GM12878 (cell line): ENCODE results near the gene NMT1. TPM values are rescaled to one million over a fixed set of nuclear protein-coding genes. Genes with fewer than 3 reads are reported as not detected.

Experiments used
- ASH2L ChIP-seq: fragments of 300-600, 200-600 bp; sonication (generic); IDR thresholded peaks from 2 replicates; pipeline ENCODE4 v1.6.1; 2017; ENCODE audit warnings: low read depth, mild to moderate bottlenecking, borderline replicate concordance
- ATF7 ChIP-seq: fragments of 450-650 bp; IDR thresholded peaks from 2 replicates; pipeline ENCODE4 v1.6.1; 2016; ENCODE audit warnings: low read depth, mild to moderate bottlenecking
- CREB1 ChIP-seq: IDR thresholded peaks from 2 replicates; pipeline ENCODE4 v1.6.1; 2012; ENCODE audit warnings: low read depth, mild to moderate bottlenecking, inconsistent platforms
- JUND ChIP-seq: IDR thresholded peaks from 2 replicates; pipeline ENCODE4 v1.6.1; 2012; ENCODE audit warnings: low read depth, mild to moderate bottlenecking, low read length, improper control_type of control experiment, moderate library complexity
- LARP7 ChIP-seq: fragments of 450-650 bp; IDR thresholded peaks from 2 replicates; pipeline ENCODE4 v1.6.1; 2017; ENCODE audit warnings: mild to moderate bottlenecking
- MEF2B ChIP-seq: fragments of 450-650 bp; IDR thresholded peaks from 2 replicates; pipeline ENCODE4 v1.6.1; 2018; ENCODE audit warnings: mild to moderate bottlenecking, moderate library complexity; ENCODE audit not compliant: partially characterized antibody, poor library complexity, severe bottlenecking
- NBN ChIP-seq: fragments of 450-650 bp; IDR thresholded peaks from 2 replicates; pipeline ENCODE4 v1.6.1; 2016
- NFYA ChIP-seq: IDR thresholded peaks from 2 replicates; pipeline ENCODE4 v1.6.1; 2011; ENCODE audit warnings: low read depth, mild to moderate bottlenecking, low read length, improper control_type of control experiment, borderline replicate concordance
- NR2F1 ChIP-seq: fragments of 450-650 bp; conservative IDR thresholded peaks from 2 replicates; pipeline ENCODE4 v1.6.1; 2017; ENCODE audit warnings: mild to moderate bottlenecking
- POLR2AphosphoS5 ChIP-seq: IDR thresholded peaks from 2 replicates; pipeline ENCODE4 v1.6.1; 2011; ENCODE audit warnings: mild to moderate bottlenecking, low read length, inconsistent platforms
- RAD51 ChIP-seq: fragments of 450-650 bp; IDR thresholded peaks from 2 replicates; pipeline ENCODE4 v1.6.1; 2016; ENCODE audit warnings: moderate library complexity, mild to moderate bottlenecking, inconsistent platforms
- RB1 ChIP-seq: fragments of 450-650 bp; formaldehyde crosslinking; IDR thresholded peaks from 2 replicates; pipeline ENCODE4 v1.6.1; 2017; ENCODE audit warnings: mild to moderate bottlenecking, borderline replicate concordance
- SIN3A ChIP-seq: IDR thresholded peaks from 2 replicates; pipeline ENCODE4 v1.6.1; 2012; ENCODE audit warnings: low read depth, low read length, improper control_type of control experiment
- SMC3 ChIP-seq: IDR thresholded peaks from 2 replicates; pipeline ENCODE4 v1.6.1; 2011; ENCODE audit warnings: low read length, improper control_type of control experiment, borderline replicate concordance
- polyA plus RNA-seq, 11 experiments: library from polyadenylated mRNA; depleted of rRNA in 4 of 11; unstranded in 6 of 11; stranded (reverse) in 5 of 11; fragments of >200 nt; fragmentation: Nextera tagmentation in 4 of 11; fragmentation: Illumina TruSeq in 1 of 11; extraction: Ambion mirVana in 4 of 11; extraction: Trizol in 1 of 11; gene quantifications; 1 replicate in 1 of 11; 2 replicates in 10 of 11; pipeline versions ENCODE4 v1.2.1 to v1.2.3, GENCODE V29; 2011 to 2016; ENCODE audit warnings: inconsistent platforms in 2 of 11, missing spikeins in 2 of 11, low read depth in 1 of 11
- total RNA-seq, 4 experiments: library from RNA; depleted of rRNA in 3 of 4; stranded (reverse); fragments of >200 nt in 3 of 4; fragmentation: Illumina TruSeq in 1 of 4; extraction: Trizol in 1 of 4; gene quantifications; 2 replicates each; pipeline versions ENCODE4 v1.2.1 to v1.2.3, GENCODE V29; 2013 to 2021
- TF ChIP-seq, protein P1 (sequence below): fragments of 450-650 bp; IDR thresholded peaks from 2 replicates; pipeline ENCODE4 v1.6.1; 2018; ENCODE audit warnings: mild to moderate bottlenecking, low read depth, moderate library complexity; ENCODE audit not compliant: partially characterized antibody
- TF ChIP-seq, protein P2 (sequence below): fragments of 450-650 bp; IDR thresholded peaks from 2 replicates; pipeline ENCODE4 v1.6.1; 2017; ENCODE audit warnings: mild to moderate bottlenecking
- TF ChIP-seq, protein P3 (sequence below): fragments of 450-650 bp; IDR thresholded peaks from 2 replicates; pipeline ENCODE4 v1.6.1; 2016; ENCODE audit warnings: mild to moderate bottlenecking
- TF ChIP-seq, protein P4 (sequence below): IDR thresholded peaks from 2 replicates; pipeline ENCODE4 v1.6.1; 2011; ENCODE audit warnings: mild to moderate bottlenecking, low read depth, low read length, moderate library complexity; ENCODE audit not compliant: insufficient replicate concordance
- TF ChIP-seq, protein P5 (sequence below): IDR thresholded peaks from 2 replicates; pipeline ENCODE4 v1.6.1; 2011; ENCODE audit warnings: borderline replicate concordance, low read depth, mild to moderate bottlenecking, moderate library complexity, low read length; ENCODE audit not compliant: insufficient read depth, poor library complexity, severe bottlenecking

NMT1 gene
- total and polyA plus RNA-seq, 10 of the 15 experiments (the other 5 are each of a cell fraction or from before 2014, with no cell fraction given), result 96.7 to 395 (median 222) TPM

DNA sequence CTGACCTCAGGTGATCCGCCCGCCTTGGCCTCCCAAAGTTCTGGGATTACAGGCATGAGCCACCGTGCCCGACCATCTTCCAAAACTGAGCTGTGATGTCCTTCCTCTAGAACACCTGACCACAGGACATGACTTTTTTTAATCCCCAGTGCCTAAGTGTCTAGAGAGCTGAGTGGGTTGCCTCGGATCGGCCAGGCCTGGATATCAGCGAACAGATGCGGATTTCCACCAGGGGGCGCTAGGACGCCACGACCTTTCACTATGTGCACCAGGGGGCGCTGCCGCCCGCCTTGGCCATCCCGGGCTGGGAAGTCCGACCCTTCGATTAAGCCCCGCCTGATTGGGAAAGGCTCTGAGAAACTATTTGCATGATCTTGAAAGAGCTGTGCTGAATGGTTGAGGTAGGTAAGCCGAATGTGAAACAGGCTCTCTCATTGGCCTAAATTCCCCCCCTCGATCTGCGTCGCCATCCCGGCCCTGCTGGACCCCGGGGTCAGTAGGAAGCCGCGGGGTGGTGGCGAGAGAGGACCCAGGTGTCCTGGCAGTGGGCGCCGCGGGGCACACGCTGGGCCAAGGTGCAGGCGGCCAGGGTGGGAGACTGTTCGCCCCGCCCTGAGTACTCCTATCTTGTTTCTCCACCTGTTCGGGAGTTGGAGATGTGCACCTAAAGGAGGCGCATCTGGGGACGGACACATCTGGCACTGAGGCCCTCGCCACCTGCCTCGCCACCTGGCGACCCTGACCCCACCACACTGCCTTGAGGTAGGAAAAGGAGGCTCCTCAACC lies 74.3 kb downstream of the NMT1 start, which contains the start of gene ACBD4 (continued):
- TF ChIP-seq, protein P1, sequence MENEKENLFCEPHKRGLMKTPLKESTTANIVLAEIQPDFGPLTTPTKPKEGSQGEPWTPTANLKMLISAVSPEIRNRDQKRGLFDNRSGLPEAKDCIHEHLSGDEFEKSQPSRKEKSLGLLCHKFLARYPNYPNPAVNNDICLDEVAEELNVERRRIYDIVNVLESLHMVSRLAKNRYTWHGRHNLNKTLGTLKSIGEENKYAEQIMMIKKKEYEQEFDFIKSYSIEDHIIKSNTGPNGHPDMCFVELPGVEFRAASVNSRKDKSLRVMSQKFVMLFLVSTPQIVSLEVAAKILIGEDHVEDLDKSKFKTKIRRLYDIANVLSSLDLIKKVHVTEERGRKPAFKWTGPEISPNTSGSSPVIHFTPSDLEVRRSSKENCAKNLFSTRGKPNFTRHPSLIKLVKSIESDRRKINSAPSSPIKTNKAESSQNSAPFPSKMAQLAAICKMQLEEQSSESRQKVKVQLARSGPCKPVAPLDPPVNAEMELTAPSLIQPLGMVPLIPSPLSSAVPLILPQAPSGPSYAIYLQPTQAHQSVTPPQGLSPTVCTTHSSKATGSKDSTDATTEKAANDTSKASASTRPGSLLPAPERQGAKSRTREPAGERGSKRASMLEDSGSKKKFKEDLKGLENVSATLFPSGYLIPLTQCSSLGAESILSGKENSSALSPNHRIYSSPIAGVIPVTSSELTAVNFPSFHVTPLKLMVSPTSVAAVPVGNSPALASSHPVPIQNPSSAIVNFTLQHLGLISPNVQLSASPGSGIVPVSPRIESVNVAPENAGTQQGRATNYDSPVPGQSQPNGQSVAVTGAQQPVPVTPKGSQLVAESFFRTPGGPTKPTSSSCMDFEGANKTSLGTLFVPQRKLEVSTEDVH, result no peak
- TF ChIP-seq SMC3 (peak; percentile 99), ATF7 (peak; percentile 48; the same call in 1 of the 2 replicates), NBN (peak; percentile 84), ASH2L (no peak), LARP7 (peak; percentile 49; the same call in 1 of the 2 replicates), CREB1 (peak; percentile 77), NR2F1 (peak; percentile 94), JUND (no peak), NFYA (peak; percentile 82), RB1 (peak; percentile 53; the same call in 1 of the 2 replicates), MEF2B (no peak), POLR2AphosphoS5 (peak; percentile 51; the same call in 1 of the 2 replicates), RAD51 (no peak), SIN3A (no peak)
- TF ChIP-seq, protein P2, sequence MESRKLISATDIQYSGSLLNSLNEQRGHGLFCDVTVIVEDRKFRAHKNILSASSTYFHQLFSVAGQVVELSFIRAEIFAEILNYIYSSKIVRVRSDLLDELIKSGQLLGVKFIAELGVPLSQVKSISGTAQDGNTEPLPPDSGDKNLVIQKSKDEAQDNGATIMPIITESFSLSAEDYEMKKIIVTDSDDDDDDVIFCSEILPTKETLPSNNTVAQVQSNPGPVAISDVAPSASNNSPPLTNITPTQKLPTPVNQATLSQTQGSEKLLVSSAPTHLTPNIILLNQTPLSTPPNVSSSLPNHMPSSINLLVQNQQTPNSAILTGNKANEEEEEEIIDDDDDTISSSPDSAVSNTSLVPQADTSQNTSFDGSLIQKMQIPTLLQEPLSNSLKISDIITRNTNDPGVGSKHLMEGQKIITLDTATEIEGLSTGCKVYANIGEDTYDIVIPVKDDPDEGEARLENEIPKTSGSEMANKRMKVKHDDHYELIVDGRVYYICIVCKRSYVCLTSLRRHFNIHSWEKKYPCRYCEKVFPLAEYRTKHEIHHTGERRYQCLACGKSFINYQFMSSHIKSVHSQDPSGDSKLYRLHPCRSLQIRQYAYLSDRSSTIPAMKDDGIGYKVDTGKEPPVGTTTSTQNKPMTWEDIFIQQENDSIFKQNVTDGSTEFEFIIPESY, result 0 out of 2 replicates have a peak, but pooled peaks have one; percentile 29
- TF ChIP-seq, protein P3, sequence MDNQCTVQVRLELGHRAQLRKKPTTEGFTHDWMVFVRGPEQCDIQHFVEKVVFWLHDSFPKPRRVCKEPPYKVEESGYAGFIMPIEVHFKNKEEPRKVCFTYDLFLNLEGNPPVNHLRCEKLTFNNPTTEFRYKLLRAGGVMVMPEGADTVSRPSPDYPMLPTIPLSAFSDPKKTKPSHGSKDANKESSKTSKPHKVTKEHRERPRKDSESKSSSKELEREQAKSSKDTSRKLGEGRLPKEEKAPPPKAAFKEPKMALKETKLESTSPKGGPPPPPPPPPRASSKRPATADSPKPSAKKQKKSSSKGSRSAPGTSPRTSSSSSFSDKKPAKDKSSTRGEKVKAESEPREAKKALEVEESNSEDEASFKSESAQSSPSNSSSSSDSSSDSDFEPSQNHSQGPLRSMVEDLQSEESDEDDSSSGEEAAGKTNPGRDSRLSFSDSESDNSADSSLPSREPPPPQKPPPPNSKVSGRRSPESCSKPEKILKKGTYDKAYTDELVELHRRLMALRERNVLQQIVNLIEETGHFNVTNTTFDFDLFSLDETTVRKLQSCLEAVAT, result no peak
- TF ChIP-seq, protein P4, sequence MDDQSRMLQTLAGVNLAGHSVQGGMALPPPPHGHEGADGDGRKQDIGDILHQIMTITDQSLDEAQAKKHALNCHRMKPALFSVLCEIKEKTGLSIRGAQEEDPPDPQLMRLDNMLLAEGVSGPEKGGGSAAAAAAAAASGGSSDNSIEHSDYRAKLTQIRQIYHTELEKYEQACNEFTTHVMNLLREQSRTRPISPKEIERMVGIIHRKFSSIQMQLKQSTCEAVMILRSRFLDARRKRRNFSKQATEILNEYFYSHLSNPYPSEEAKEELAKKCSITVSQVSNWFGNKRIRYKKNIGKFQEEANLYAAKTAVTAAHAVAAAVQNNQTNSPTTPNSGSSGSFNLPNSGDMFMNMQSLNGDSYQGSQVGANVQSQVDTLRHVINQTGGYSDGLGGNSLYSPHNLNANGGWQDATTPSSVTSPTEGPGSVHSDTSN, result peak; percentile 18
- TF ChIP-seq, protein P5, sequence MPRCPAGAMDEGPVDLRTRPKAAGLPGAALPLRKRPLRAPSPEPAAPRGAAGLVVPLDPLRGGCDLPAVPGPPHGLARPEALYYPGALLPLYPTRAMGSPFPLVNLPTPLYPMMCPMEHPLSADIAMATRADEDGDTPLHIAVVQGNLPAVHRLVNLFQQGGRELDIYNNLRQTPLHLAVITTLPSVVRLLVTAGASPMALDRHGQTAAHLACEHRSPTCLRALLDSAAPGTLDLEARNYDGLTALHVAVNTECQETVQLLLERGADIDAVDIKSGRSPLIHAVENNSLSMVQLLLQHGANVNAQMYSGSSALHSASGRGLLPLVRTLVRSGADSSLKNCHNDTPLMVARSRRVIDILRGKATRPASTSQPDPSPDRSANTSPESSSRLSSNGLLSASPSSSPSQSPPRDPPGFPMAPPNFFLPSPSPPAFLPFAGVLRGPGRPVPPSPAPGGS, result peak; percentile 9
